Left ventricle myocardium inferior (tissue), 1 donor: Measurements from ENCODE around the gene CYP4F11. TPM values are rescaled to one million over a fixed set of nuclear protein-coding genes. Genes with fewer than 3 reads are reported as not detected.
"Not testable (repeated sequence)": the region's sequence is repeated elsewhere in the genome, so short reads cannot be mapped to it uniquely, and the experiment has no call there.

Experiments
- DNase-seq: peaks from one replicate; pipeline ENCODE4 v3.0.0-alpha.2; 2020
- H3K27ac ChIP-seq: fragments of 200-600 bp; replicated peaks from 2 replicates; pipeline ENCODE4 v1.8.0; 2021
- H3K27me3 ChIP-seq: fragments of 200-600 bp; 2 replicates; pipeline ENCODE4 v1.8.0; 2021; ENCODE audit warnings: low read depth
- H3K36me3 ChIP-seq: fragments of 200-600 bp; 2 replicates; pipeline ENCODE4 v1.8.0; 2021
- H3K4me1 ChIP-seq: fragments of 200-600 bp; 2 replicates; pipeline ENCODE4 v1.8.0; 2021
- H3K4me3 ChIP-seq: fragments of 200-600 bp; 2 replicates; pipeline ENCODE4 v1.8.0; 2021; ENCODE audit warnings: mild to moderate bottlenecking, moderate library complexity
- H3K9me3 ChIP-seq: fragments of 200-600 bp; replicated peaks from 2 replicates; pipeline ENCODE4 v1.8.0; 2021
- CTCF ChIP-seq: fragments of 200-600 bp; IDR thresholded peaks from 2 replicates; pipeline ENCODE4 v1.8.0; 2021; ENCODE audit warnings: antibody characterized with exemption, mild to moderate bottlenecking, borderline replicate concordance
- intact Hi-C: fragments of 100-400 bp; cut with micrococcal nuclease; formaldehyde crosslinking; loops from one replicate; pipeline ENCODE4 v1.11.0; 2022
- total RNA-seq: library from RNA; stranded (reverse); fragmentation: NEBNext Ultra II Directional; extraction: Animal tissue kit (Norgen Biotek cat#: 25700); gene quantifications from one replicate; pipeline ENCODE4 v1.2.1, GENCODE V29; 2021
- donor health status: DM: no; HTN: yes; CAD: no; lungs with severe emphysema.

CYP4F11 gene
- total RNA-seq, 1 donor from 2014 or later: 0.82 TPM

GRCh38 chr19:15892012-15892411, 42.3 kb downstream of the CYP4F11 start:
- no peak overlapping the region for H3K4me3 ChIP-seq
- no peaks in the 10 kb centered on the region for H3K36me3 ChIP-seq
- intact Hi-C loops: no loop called here
- no peak for TF ChIP-seq CTCF
- H3K4me1 ChIP-seq: no peaks in the 10 kb centered on the region
- H3K27me3 ChIP-seq: peaks cover 58% of the 10 kb centered on the region
- peaks cover 7% of the 10 kb centered on the region for H3K9me3 ChIP-seq
- DNase-seq: no peak
- no peak overlapping the region for H3K27ac ChIP-seq

- Histone ChIP-seq H3K27ac (no peak overlapping the region), H3K36me3 (no peaks in the 10 kb centered on the region), H3K4me1 (no peaks in the 10 kb centered on the region), H3K27me3 (peaks cover 58% of the 10 kb centered on the region), H3K4me3 (no peak overlapping the region), H3K9me3 (peaks cover 7% of the 10 kb centered on the region)
- no peak for TF ChIP-seq CTCF
- intact Hi-C loops: no loop called here
- DNase-seq: no peak
Observed at GRCh38 chr19:15891434-15891833, 42.9 kb downstream of the CYP4F11 start.

- H3K9me3 ChIP-seq, DNase-seq, intact Hi-C loops, H3K36me3 ChIP-seq, H3K27ac ChIP-seq, H3K4me3 ChIP-seq, H3K4me1 ChIP-seq: not testable (repeated sequence)
- peaks cover 58% of the 10 kb centered on the region for H3K27me3 ChIP-seq
Observed at GRCh38 chr19:15889339-15889738, 45.0 kb downstream of the CYP4F11 start.

DNA sequence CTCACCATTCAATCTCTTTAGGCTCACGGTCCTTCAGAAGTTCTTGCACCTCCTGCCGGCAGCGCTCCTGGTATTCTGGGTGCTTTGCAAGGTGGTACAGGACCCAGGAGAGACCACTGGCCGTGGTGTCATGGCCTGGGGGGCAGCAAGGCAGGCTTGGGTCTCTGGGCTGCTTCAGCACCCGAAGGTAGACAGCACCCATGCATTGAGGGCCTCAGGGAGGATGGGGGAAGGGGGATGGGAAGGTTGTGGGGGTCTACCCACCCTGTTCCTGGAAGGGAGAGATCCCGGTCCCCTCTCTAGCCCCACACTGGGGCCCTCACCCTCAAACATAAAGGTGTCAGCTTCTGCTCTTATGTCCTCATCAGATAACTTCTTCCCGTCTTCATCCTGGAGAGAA, 48.4 kb downstream of the CYP4F11 start:
- DNase-seq: no peak
- no peaks in the 10 kb centered on the region for H3K36me3 ChIP-seq
- no peaks in the 10 kb centered on the region for H3K4me1 ChIP-seq
- H3K27me3 ChIP-seq: peaks cover 63% of the 10 kb centered on the region
- peaks cover 1% of the 10 kb centered on the region for H3K9me3 ChIP-seq
- no peak for TF ChIP-seq CTCF
- intact Hi-C loops: no loop called here
- H3K27ac ChIP-seq: no peak overlapping the region
- H3K4me3 ChIP-seq: no peak overlapping the region

DNA sequence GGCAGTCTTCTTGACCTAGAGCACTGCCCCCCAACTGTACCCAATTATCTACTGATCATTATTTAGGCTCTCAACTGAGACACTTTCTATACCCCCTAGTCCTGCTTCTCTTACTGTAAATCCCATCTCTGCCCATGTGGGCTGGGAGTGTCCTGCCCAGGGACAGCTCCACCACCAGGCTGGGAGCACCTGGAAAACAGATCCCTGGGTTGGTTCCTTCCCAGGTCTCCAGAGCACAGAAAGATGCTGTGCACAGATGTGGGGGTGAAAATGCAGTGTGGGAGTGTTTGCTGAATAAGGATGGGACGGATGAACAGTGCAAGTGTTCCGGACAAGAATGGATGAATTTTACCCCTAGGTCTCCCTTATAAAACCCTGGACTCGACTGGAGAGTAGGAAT, 49.2 kb downstream of the CYP4F11 start:
- intact Hi-C loops: no loop called here
- Histone ChIP-seq H3K4me3 (no peak overlapping the region), H3K4me1 (no peaks in the 10 kb centered on the region), H3K36me3 (no peaks in the 10 kb centered on the region), H3K9me3 (peaks cover 5% of the 10 kb centered on the region), H3K27ac (no peak overlapping the region), H3K27me3 (peaks cover 71% of the 10 kb centered on the region)
- DNase-seq: no peak
- no peak for TF ChIP-seq CTCF

- H3K4me1 ChIP-seq, intact Hi-C loops, H3K4me3 ChIP-seq, H3K9me3 ChIP-seq, H3K27ac ChIP-seq, DNase-seq, H3K36me3 ChIP-seq: not testable (repeated sequence)
- peaks cover 89% of the 10 kb centered on the region for H3K27me3 ChIP-seq
Observed at GRCh38 chr19:15883329-15883728, 51.0 kb downstream of the CYP4F11 start.
